GM21515 (cell line): ENCODE results near the gene ZNF431.
"Not testable (repeated sequence)": the region's sequence is repeated elsewhere in the genome, so short reads cannot be mapped to it uniquely, and the experiment has no call there.

Experiments used
- ATAC-seq: cut with Tn5 transposase; IDR thresholded peaks from one replicate; pipeline ENCODE4 v1.9.1; 2021; ENCODE audit not compliant: unreplicated experiment

ZNF431 gene

DNA sequence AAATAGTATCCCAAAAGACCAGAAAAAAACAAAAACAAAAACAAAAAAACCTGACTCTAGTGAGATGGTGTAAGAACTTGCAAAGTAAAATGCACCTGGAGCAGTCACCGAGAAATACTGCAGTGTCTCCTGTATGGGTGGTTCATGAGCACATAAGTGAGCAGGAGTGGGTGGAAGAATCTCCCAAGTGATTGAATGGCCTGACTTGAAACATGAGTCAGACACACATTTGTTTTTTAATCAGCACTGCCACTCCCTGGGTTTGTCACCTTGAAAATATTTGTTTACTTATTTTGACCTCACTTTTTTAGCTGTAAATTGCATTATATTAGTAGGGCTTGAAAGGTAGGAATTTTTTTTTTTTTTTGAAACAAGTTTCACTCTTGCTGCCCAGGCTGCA, 2.0 kb downstream of the ZNF431 start:
- no peak for ATAC-seq

DNA sequence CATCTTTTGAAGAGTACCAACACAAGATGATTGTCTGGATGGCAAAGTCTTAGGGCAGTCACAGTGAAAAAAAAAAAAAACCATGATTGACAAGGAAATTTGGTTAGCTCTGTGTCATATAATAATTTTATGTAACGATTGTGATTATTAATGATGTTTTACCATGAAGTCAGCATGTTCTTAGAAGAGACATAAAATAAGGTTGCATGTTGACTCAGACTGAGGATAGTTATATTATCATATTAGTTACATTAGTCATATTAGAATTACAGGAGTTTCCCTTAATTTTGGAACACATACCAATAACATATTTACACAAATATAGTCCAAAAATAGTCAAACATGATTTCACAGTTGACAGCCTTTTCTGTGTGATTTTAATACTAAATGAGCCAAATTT, 5.7 kb downstream of the ZNF431 start:
- no peak for ATAC-seq

DNA sequence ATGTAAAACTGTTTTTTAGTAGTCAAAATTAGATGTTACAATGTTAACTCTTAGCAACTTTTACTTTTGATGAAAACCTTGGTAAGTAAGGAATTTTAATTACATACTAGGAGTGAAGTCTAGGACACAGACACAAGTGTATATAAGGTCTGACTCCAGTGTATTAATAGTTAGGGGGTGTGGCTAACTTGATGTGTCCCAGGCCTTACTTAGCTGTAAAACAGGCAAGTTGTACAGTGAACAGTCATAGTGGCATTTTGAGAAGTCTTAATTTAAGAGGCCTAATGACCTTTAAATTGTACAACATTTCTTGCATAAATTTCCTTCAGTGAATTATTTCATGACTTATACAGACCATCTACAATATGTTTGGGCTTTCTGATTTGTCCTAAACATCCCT, 6.8 kb downstream of the ZNF431 start:
- ATAC-seq, result no peak

DNA sequence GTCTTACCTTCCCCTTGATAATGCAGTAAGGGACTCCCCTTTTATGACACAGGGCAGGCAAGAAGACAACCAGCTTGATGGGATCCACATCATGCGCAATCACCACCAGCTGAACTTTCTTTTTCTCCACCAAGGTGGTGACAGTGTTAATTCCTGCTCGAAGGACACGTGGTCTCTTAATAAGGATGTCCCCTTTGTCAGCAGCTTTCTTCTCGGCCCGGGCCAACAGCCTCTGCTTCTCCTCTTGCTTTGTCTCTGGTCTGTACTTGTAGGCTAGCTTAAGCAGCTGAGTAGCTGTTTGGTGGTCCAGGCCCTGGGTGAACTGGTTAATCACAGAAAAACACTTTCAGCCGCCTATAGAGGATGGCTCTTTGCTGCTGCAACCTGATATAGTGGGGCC, 8.0 kb downstream of the ZNF431 start:
- ATAC-seq, result no peak

DNA sequence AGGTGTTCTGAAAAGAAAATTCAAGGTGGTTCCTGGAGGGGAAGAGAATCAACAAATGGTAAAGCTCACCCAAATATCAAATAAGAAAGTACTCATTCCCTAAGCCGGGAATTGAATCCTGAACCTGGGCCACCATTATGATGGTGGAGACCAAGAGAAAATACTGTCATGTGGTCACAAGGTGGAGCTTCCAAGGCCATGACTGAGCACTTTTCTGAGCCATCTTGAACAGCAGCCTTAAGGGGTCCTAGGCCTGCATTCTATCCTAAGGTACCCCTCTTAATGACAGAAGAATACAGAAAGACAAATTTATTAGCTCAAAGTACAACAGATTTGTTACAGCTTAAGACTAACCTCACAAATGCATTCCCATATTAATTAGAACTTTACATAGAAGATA, 9.6 kb downstream of the ZNF431 start:
- no peak for ATAC-seq

DNA sequence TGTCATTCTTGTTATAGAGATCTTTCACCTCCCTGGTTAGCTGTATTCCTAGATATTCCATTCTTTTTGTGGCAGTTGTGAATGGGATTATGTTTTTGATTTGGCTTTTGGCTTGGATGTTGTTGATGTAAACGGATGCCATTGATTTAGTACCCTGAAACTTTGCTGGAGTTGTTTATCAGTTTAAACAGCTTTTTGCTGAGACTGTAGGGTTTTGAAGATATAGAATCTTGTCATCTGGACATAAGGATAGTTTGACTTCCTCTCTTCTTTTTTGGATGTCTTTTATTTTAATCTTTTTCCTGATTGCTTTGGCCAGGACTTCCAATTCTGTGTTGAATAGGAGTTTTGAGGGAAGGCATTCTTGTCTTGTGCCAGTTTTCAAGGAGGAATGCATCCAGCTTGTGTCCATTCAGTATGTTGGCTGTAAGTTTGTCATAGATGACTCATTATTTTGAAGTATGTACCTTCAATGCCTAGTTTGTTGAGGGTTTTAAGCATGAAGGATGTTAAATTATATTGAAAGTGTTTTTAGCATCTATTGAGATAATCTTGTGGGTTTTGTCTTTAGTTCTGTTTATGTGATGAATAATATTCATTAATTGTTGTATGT, 16.8 kb downstream of the ZNF431 start:
- no peak for ATAC-seq

DNA sequence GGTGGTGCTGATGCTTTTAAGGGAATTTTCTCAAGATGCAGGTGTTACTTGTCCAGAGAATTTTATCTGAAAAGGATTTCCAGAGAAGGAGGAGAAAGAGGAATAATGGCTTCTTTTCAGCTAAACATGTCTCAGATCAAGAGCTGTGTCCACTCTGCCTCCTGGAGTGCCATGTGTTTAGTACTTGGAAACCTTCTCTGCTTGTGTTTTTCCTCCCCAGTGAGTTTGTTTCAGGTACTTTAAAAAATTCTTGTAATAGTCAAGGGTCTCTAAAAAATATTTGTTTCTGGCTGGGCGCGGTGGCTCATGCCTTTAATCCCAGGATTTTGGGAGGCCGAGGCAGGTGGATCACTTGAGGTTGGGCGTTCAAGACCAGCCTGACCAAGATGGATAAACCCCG, 22.7 kb downstream of the ZNF431 start:
- no peak for ATAC-seq

DNA sequence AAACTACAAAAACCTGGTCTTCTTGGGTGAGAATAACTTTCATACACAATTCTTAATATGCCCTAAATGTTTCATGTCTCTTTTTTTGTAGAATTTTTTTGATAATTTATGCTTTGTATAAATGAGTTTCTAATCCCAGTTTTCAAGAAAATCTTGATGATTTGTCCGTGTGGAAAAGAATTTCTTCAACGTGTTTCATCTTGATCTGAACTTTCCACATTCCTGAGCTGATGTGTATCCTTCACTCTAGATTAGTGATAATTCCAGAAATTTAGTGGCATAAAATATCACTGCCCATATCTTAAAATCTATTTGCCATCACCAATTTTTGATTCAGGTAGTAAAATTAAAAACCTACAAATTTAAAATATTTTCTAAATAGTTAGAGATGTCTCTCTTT, 24.6 kb downstream of the ZNF431 start:
- no peak for ATAC-seq

DNA sequence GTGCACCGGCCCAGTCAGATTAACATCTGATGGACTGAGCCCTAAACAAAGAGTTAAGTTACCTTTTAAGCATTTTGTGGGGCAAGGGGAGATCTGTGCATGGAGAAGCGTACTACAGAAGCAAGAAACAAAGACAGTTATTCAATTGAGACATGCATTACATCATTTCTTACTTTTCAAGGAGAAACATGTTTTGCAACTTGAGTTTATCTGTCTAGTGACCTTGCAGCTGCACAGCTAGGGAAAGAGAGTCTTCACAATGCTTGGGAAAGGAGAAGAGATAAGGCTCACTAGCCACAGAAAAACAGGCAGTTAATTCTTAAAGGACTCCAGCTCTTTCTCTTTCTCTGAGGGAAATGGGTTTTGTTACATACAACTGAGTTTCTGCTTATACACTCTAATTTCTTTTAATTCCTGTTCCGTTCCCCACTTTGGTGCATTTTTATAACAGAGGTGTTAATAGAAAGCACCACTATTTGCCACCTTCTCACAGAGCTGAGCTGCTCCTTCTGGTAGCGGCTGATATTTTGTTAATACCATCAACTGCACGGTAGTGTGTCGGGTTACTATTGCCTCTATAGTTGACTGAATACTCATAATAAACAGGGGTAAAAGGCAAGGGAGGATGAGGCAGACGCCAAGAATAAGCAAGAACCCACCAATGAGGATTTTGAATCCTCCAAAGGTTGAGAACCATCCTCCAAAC, 55.9 kb downstream of the ZNF431 start:
- no peak for ATAC-seq

DNA sequence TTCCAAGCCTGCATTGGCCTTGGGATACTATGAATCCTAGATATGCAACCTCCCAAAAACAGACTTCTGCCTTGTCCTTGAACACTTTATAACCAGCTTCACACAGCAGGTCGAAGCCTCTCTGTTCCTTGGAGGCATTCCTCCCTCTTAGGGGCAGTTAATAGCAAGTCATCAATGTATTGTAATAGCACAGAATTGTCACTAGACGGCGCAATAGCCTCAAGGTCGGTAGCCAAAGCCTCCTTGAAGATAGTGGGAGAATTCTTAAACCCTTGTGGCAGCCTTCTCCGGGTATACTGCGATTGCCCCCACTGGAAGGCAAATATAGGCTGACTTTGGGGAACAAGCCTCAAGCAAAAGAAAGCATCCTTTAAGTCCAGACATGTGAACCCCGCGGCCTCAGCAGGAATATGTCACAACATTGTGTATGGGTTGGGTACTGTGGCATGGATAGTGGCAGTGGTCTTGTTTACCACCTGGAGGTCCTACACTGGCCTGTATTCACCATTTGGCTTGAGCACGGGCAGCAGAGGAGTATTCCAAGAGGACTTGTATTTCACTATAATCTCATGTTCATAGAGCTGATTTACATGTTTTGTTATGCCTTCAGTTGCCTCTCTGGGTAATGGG, 61.1 kb downstream of the ZNF431 start:
- no peak for ATAC-seq

DNA sequence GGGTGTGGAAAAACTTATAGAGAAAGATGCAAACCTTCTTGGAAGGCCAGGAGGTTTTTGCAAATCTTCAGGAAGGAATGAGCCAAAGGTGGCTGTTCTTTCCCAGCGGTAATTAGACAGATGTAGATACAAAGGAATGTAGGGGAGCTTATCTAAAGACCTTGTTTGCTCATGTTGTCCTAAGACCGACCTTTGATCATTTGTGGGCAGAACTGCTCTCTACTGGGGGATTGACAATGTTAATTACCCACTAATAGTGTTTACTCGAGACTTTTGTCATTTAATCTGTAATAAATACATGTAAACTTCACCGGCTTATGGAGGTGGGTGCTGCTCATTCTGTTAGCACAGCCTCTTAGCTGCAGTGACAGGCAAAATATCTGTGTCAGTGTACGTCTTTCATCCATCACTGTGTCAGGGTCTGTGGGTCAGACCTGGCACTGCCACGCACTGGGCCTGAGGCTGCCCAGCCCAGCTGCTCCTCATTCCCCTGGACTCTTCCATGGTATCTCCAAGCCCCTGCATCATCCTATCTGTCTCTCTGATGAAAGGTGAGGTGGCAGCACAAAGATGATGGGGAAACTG, 68.3 kb downstream of the ZNF431 start:
- no peak for ATAC-seq

DNA sequence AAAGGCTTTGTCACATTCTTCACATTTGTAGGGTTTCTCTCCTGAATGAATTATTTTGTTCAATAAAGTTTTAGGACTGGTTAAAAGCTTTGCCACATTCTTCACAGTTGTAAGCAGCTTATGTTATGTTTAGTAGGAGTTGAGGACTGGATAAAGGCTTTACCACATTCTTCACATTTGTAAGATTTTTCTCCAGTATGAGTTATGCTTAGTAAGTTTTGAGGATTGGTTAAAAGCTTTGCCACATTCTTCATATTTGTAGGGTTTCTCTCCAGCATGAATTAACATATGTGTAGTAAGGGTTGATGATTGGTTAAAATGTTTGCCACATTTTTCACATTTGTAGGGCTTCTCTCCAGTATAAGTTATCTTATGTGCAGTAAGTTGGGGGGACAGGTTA, 79.9 kb downstream of the ZNF431 start:
- ATAC-seq, result no peak

DNA sequence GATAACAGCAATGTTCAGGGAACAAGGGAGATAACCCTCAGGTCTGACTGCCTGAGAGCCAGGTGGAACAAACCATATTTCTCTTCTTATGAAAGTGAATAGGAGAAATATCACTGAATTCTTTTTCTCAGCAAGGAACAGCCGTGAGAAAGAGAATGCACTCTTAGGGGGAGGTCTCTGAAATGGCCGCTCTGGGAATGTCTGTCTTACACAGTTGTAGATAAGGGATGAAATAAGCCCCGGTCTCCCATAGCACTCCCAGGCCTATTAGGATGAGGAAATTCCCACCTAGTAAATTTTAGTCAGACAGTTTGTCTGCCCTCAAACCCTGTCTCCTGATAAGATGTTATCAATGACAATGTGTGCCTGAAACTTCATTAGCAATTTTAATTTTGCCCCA, 88.1 kb downstream of the ZNF431 start:
- ATAC-seq, result not testable (repeated sequence)

DNA sequence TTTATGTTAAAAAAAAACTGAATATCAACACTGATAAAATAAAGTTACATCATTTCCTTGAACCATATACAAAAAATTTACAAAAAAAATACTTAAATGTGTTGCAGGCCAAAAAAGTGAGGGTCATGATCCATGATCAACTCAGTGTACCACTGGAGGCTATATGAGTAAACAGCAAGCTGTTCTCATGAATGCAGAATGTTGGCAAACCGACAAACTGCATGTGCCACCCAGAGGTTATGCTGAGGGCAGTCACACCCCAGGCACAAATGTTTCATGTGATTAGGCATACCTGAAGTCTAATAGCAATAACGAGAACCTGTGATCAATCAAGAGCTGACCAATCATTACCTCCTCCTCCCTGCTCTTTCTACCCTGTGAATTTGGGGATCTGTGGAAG, 91.9 kb downstream of the ZNF431 start:
- ATAC-seq, result no peak

DNA sequence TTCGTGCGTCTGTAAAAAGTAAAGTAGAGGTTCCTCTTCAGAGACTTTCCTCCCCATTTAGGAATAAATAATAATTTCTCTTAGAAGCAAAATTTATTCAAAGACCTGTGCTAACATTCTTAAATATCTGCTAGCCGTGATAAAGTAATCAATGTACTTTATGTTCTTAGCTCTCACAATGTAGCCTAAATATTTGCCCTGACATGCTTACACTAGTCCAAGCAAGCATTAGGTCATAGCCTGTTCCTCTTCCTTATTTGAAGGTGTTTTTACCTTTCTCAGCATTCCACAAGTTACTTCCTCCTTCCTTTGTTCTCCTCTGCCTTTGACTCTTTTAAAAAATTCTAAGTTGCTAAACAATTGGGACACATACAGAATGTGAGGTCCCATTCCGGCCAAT, 94.9 kb downstream of the ZNF431 start:
- not testable (repeated sequence) for ATAC-seq

DNA sequence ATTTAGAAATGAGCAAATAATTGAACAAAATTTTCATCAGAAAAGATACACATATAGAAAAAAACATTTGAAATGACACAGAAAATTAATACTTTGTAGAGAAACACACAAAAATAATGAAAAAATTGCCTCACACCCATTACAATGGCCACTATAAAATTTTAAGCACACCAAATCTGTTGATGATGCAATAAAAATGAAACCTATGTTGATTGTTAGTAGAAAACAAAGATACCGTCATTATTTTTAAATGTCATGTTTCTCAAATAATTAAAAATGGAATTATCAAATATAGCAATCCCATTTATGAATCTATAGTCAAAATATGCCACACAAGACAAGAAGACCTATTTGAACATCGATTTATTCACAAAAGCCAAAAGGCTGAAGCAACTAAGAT, 96.8 kb downstream of the ZNF431 start:
- ATAC-seq, result no peak
